K562 (cell line): ENCODE measurements around the gene METRN. TPM values are rescaled to one million over a fixed set of nuclear protein-coding genes. Genes with fewer than 3 reads are reported as not detected.

Experiments
- ATAC-seq: fragments of 200-7000 bp; cut with Tn5 transposase; 3 replicates; pipeline ENCODE4 v1.9.1; 2020; ENCODE audit warnings: moderate library complexity
- BruUV-seq: library from RNA; stranded (reverse); fragments of 400-500 nt; replicated peaks from 2 replicates; lab custom pipeline; 2021; lab: Mats Ljungman, UMichigan
- CTCF ChIA-PET: fragments of 300-600 bp; formaldehyde crosslinking; extraction: SDS; loops from one replicate; lab custom pipeline; 2021; ENCODE audit warnings: low intra/inter-chr PET ratio; lab: Yijun Ruan, JAX
- POLR2A ChIA-PET: fragments of 300-600, 350-650 bp; sonication (Branson Sonifier 250); formaldehyde crosslinking; extraction: SDS; loops from one replicate; lab custom pipeline; 2021; ENCODE audit warnings: antibody characterized with exemption, inconsistent platforms; lab: Yijun Ruan, JAX
- DNase-seq, 4 experiments: peaks; one replicate each; pipeline versions ENCODE4 v3.0.0 to v3.0.0-alpha.2; 2011 to 2018; ENCODE audit warnings: low spot score in 3 of 4, mixed read lengths in 3 of 4; ENCODE audit errors: extremely low read depth in 1 of 4
- FAIRE-seq: peaks from 2 replicates; lab custom pipeline; 2011; peaks lifted over from hg19 to GRCh38; lab: Jason Lieb, UNC
- H2AFZ ChIP-seq: 2 replicates; pipeline ENCODE4 v1.6.0; 2011; ENCODE audit warnings: low read depth, low read length, control low read depth, inconsistent platforms
- H3K27ac ChIP-seq: fragments of 200-600 bp; 3 replicates; pipeline ENCODE4 v1.8.0; 2011; ENCODE audit warnings: low read depth, mild to moderate bottlenecking, control low read depth, inconsistent platforms, low read length, moderate library complexity, mixed read lengths; ENCODE audit errors: extremely low read depth
- H3K27me3 ChIP-seq, 2 experiments: fragments of 300-600 bp in 1 of 2; 2 replicates in 1 of 2; 3 replicates in 1 of 2; pipeline versions ENCODE4 v1.6.0 to v1.8.0; 2011; ENCODE audit warnings: inconsistent platforms in 2 of 2, low read length in 2 of 2, mild to moderate bottlenecking in 1 of 2, mixed read lengths in 1 of 2, moderate library complexity in 1 of 2; ENCODE audit not compliant: control insufficient read depth in 2 of 2, insufficient read depth in 2 of 2
- H3K36me3 ChIP-seq: fragments of 300-600 bp; 3 replicates; pipeline ENCODE4 v1.8.0; 2011; ENCODE audit warnings: mild to moderate bottlenecking, low read length, inconsistent platforms; ENCODE audit not compliant: control insufficient read depth, insufficient read depth
- H3K4me1 ChIP-seq, 2 experiments: fragments of 200-600 bp in 1 of 2; replicated peaks in 1 of 2; 2 replicates in 1 of 2; 3 replicates in 1 of 2; pipeline versions ENCODE4 v1.5.1 to v1.8.0; 2011; ENCODE audit warnings: inconsistent platforms in 2 of 2, low read length in 2 of 2, mild to moderate bottlenecking in 1 of 2, mixed read lengths in 1 of 2, moderate library complexity in 1 of 2; ENCODE audit not compliant: control insufficient read depth in 2 of 2, insufficient read depth in 2 of 2
- H3K4me2 ChIP-seq: 2 replicates; pipeline ENCODE4 v1.6.1; 2011; ENCODE audit warnings: low read length, control low read depth, inconsistent platforms, mixed read lengths; ENCODE audit not compliant: insufficient read depth
- H3K4me3 ChIP-seq: fragments of 200-600 bp; sonication (generic), shearing (Covaris generic); 2 replicates; pipeline ENCODE4 v1.5.1; 2016; ENCODE audit warnings: control low read depth, inconsistent platforms
- H3K79me2 ChIP-seq: fragments of 200-600 bp; 3 replicates; pipeline ENCODE4 v1.8.0; 2011; ENCODE audit warnings: low read length, inconsistent platforms; ENCODE audit not compliant: control insufficient read depth, insufficient read depth
- H3K9ac ChIP-seq, 2 experiments: 2 replicates each; pipeline versions ENCODE4 v1.6.0 to v1.6.1; 2011; ENCODE audit warnings: low read depth in 2 of 2, low read length in 2 of 2, control low read depth in 1 of 2, inconsistent platforms in 1 of 2, mild to moderate bottlenecking in 1 of 2, mixed read lengths in 1 of 2; ENCODE audit not compliant: insufficient read depth in 1 of 2
- H3K9me1 ChIP-seq: one replicate; pipeline ENCODE4 v1.6.0; 2011; ENCODE audit warnings: inconsistent platforms, mild to moderate bottlenecking, low read length, moderate library complexity; ENCODE audit not compliant: control insufficient read depth, insufficient read depth
- H3K9me3 ChIP-seq: replicated peaks from 2 replicates; pipeline ENCODE4 v1.5.1; 2011; ENCODE audit warnings: low read depth, low read length, inconsistent platforms; ENCODE audit not compliant: control insufficient read depth, insufficient read depth
- H4K20me1 ChIP-seq: replicated peaks from 2 replicates; pipeline ENCODE4 v1.6.1; 2011; ENCODE audit warnings: low read length, inconsistent platforms, mixed read lengths; ENCODE audit not compliant: control insufficient read depth, insufficient read depth
- BCL6 ChIP-seq: fragments of 250-450 bp; sonication (Bioruptor Pico); IDR thresholded peaks from 2 replicates; pipeline ENCODE4 v1.4.0; 2020
- CEBPB ChIP-seq: fragments of 450-650 bp; IDR thresholded peaks from 2 replicates; pipeline ENCODE4 v1.6.1; 2016; ENCODE audit warnings: missing genetic modification characterization, missing compliant biosample characterization
- CHCHD3 ChIP-seq: fragments of 250-450 bp; sonication (Bioruptor Pico); IDR thresholded peaks from 2 replicates; pipeline ENCODE4 v2.1.2; 2022; ENCODE audit warnings: mild to moderate bottlenecking
- CSDE1 ChIP-seq, 2 experiments: fragments of 450-650 bp; IDR thresholded peaks; 2 replicates each; pipeline ENCODE4 v1.6.1; 2016; ENCODE audit warnings: mild to moderate bottlenecking in 1 of 2
- FOXK1 ChIP-seq: sonication (generic); formaldehyde crosslinking; IDR thresholded peaks from 2 replicates; pipeline ENCODE4 v1.8.0; 2022; ENCODE audit warnings: missing genetic modification reagents, mild to moderate bottlenecking, borderline replicate concordance
- HDAC3 ChIP-seq: fragments of 450-650 bp; IDR thresholded peaks from 2 replicates; pipeline ENCODE4 v1.6.1; 2018; ENCODE audit warnings: borderline replicate concordance, mild to moderate bottlenecking, moderate library complexity; ENCODE audit not compliant: partially characterized antibody
- MAZ ChIP-seq, 2 experiments: fragments of 450-650 bp in 1 of 2; sonication (generic) in 1 of 2; formaldehyde crosslinking; IDR thresholded peaks in 1 of 2; conservative IDR thresholded peaks in 1 of 2; 2 replicates each; pipeline versions ENCODE4 v1.4.0 to v1.5.0; 2020; ENCODE audit warnings: mild to moderate bottlenecking in 1 of 2, missing genetic modification reagents in 1 of 2
- RAD51 ChIP-seq: fragments of 450-650 bp; IDR thresholded peaks from 2 replicates; pipeline ENCODE4 v1.7.1; 2016; ENCODE audit warnings: low read depth, mild to moderate bottlenecking, borderline replicate concordance
- SMAD2 ChIP-seq: fragments of 150-350 bp; IDR thresholded peaks from 2 replicates; pipeline ENCODE4 v1.6.1; 2014; ENCODE audit warnings: low read depth, mild to moderate bottlenecking, low read length
- TOE1 ChIP-seq, 2 experiments: fragments of 450-650 bp in 1 of 2; sonication (generic) in 1 of 2; formaldehyde crosslinking in 1 of 2; IDR thresholded peaks; 2 replicates each; pipeline versions ENCODE4 v1.7.1 to v1.8.0; 2016 to 2022; ENCODE audit warnings: borderline replicate concordance in 2 of 2, mild to moderate bottlenecking in 2 of 2, antibody characterized with exemption in 1 of 2, inconsistent platforms in 1 of 2, low read depth in 1 of 2, missing genetic modification reagents in 1 of 2, moderate library complexity in 1 of 2
- ZBTB7A ChIP-seq: IDR thresholded peaks from 2 replicates; pipeline ENCODE4 v1.6.1; 2011; ENCODE audit warnings: low read depth, mild to moderate bottlenecking, low read length, moderate library complexity, borderline replicate concordance; ENCODE audit not compliant: control insufficient read depth
- WGBS: fragments of 100-300 bp; shearing (Covaris generic); methylation state at CpG from one replicate; pipeline ENCODE4 v1.1.6; 2016; ENCODE audit warnings: low coverage, mixed read lengths; ENCODE audit not compliant: insufficient coverage; ENCODE audit errors: missing lambda C conversion rate; 5-methylcytosine and 5-hydroxymethylcytosine counted together
- in situ Hi-C: fragments of 300-500 bp; cut with MboI; formaldehyde crosslinking; loops from 4 replicates; pipeline ENCODE4 v1.15.0; 2018; ENCODE audit warnings: inconsistent platforms, mixed read lengths
- intact Hi-C: fragments of 100-400 bp; cut with micrococcal nuclease; formaldehyde crosslinking; loops from 2 replicates; pipeline ENCODE4 v1.14.2; 2022
- polyA plus RNA-seq, 8 experiments: library from polyadenylated mRNA; depleted of rRNA in 4 of 8; stranded (reverse) in 5 of 8; unstranded in 3 of 8; fragments of >200 nt; fragmentation: Nextera tagmentation in 2 of 8; fragmentation: Illumina TruSeq in 1 of 8; extraction: Ambion mirVana in 2 of 8; extraction: Trizol in 1 of 8; gene quantifications; 2 replicates each; pipeline versions ENCODE4 v1.2.1 to v1.2.3, GENCODE V29; 2011 to 2014; ENCODE audit warnings: inconsistent platforms in 1 of 8, missing spikeins in 1 of 8
- total RNA-seq, 7 experiments: library from RNA; depleted of rRNA in 6 of 7; stranded (reverse); fragments of >200 nt in 6 of 7; fragmentation: Illumina TruSeq in 2 of 7; extraction: Trizol in 2 of 7; gene quantifications; 2 replicates each; pipeline versions ENCODE4 v1.2.1 to v1.2.3, GENCODE V29; 2011 to 2021; ENCODE audit warnings: low replicate concordance in 1 of 7
- TF ChIP-seq, protein P1 (sequence below): fragments of 450-650 bp; formaldehyde crosslinking; IDR thresholded peaks from 2 replicates; pipeline ENCODE4 v1.4.0; 2020; ENCODE audit warnings: mild to moderate bottlenecking
- TF ChIP-seq, protein P2 (sequence below): sonication (generic); formaldehyde crosslinking; IDR thresholded peaks from 2 replicates; pipeline ENCODE4 v1.8.0; 2022; ENCODE audit warnings: missing genetic modification reagents, mild to moderate bottlenecking, moderate library complexity, borderline replicate concordance
- TF ChIP-seq, protein P3 (sequence below): fragments of 450-650 bp; formaldehyde crosslinking; IDR thresholded peaks from 2 replicates; pipeline ENCODE4 v1.4.0; 2020; ENCODE audit warnings: mild to moderate bottlenecking, mixed read lengths
- TF ChIP-seq, protein P4 (sequence below), 2 experiments: fragments of 450-650 bp; conservative IDR thresholded peaks; 2 replicates each; pipeline ENCODE4 v1.6.1; 2017; ENCODE audit warnings: mild to moderate bottlenecking in 2 of 2, moderate library complexity in 2 of 2

Gene METRN
- total and polyA plus RNA-seq, 9 of the 15 experiments (the other 6 are each of a cell fraction or from before 2014, with no cell fraction given) = 0.20 to 89.8 (median 15.4) TPM

DNA sequence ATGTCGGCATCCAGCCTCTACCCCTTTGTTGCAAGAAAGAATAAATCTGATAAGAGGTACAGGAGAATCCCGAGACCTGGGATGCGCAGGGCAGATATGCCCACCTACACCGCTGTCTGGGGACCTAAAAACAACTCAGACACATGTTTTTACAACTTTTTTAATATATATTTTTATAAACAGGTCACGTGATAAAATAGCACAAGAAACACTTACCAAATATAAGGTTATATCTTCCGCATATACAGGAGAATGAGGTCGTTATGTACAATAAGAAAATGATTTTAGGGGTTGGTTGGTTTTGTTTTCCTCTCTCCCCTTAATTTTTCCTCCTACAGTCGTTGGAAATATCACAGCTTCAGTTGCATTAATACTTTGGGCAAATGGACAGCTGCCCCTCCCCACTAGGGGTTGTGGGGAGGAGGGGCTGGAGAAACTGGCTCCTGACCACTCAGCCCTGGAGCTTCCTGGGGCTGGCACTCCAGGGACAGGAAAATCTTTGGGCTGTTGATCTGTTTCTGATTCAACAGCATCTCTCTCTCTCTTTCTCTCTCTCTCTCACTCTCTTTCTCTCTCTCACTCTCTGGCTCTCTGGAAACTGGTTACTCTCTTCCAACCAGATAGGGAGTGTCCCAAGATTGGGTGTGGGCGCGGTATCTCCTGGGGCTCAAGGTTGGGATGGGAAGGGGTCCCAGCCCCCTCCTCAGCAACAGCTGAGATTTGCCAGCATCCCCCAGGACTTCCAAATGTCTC lies 22.4 kb upstream of the METRN start:
- in situ Hi-C loops (no loop called here), intact Hi-C loops (no loop called here)
- CTCF ChIA-PET = no interaction called here
- peaks cover 5% of the 10 kb centered on the region for H3K9me1 ChIP-seq
- H3K27ac ChIP-seq = no peak overlapping the region
- H3K4me3 ChIP-seq = no peak overlapping the region
- H3K4me1 ChIP-seq = peaks cover 12 to 77% of the 10 kb centered on the region in 2 experiments
- no peak overlapping the region for H3K4me2 ChIP-seq
- H3K9me3 ChIP-seq = no peaks in the 10 kb centered on the region
- H3K27me3 ChIP-seq = no peaks in the 10 kb centered on the region
- no TSS peak for BruUV-seq
- H3K79me2 ChIP-seq = peaks cover 17% of the 10 kb centered on the region; the same call in 2 of the 3 replicates
- POLR2A ChIA-PET = interaction anchor here (0.9 kb wide), 1 partner anchor 14 kb away, joined by 3 read pairs; no protein-coding TSS in a partner anchor
- DNase-seq (peak in 1 of 4 experiments; percentile 7), FAIRE-seq (peak; percentile 57), ATAC-seq (no peak)
- peaks cover 12% of the 10 kb centered on the region; the same call in 2 of the 3 replicates for H3K36me3 ChIP-seq
- H3K9ac ChIP-seq = no peak overlapping the region
- no peak overlapping the region for H2AFZ ChIP-seq
- WGBS = 42% methylated on average over 9 of the region's 10 CpGs
- H4K20me1 ChIP-seq = no peaks in the 10 kb centered on the region
- no peak for TF ChIP-seq FOXK1 (CRISPR knock-in tag)
- TF ChIP-seq CEBPB (tag) = no peak
- TF ChIP-seq, protein P1, sequence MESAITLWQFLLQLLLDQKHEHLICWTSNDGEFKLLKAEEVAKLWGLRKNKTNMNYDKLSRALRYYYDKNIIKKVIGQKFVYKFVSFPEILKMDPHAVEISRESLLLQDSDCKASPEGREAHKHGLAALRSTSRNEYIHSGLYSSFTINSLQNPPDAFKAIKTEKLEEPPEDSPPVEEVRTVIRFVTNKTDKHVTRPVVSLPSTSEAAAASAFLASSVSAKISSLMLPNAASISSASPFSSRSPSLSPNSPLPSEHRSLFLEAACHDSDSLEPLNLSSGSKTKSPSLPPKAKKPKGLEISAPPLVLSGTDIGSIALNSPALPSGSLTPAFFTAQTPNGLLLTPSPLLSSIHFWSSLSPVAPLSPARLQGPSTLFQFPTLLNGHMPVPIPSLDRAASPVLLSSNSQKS = no peak
- no peak for TF ChIP-seq MAZ (CRISPR knock-in tag; conservative IDR thresholded peaks at IDR 0.05 in 1 of 2, IDR thresholded peaks at IDR 0.05 in 1 of 2)
- TF ChIP-seq, protein P2, sequence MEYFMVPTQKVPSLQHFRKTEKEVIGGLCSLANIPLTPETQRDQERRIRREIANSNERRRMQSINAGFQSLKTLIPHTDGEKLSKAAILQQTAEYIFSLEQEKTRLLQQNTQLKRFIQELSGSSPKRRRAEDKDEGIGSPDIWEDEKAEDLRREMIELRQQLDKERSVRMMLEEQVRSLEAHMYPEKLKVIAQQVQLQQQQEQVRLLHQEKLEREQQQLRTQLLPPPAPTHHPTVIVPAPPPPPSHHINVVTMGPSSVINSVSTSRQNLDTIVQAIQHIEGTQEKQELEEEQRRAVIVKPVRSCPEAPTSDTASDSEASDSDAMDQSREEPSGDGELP (CRISPR knock-in tag) = no peak
- no peak for TF ChIP-seq HDAC3
- no peak for TF ChIP-seq CSDE1 (IDR thresholded peaks at IDR 0.05)
- TF ChIP-seq SMAD2 = no peak
- TF ChIP-seq, protein P3, sequence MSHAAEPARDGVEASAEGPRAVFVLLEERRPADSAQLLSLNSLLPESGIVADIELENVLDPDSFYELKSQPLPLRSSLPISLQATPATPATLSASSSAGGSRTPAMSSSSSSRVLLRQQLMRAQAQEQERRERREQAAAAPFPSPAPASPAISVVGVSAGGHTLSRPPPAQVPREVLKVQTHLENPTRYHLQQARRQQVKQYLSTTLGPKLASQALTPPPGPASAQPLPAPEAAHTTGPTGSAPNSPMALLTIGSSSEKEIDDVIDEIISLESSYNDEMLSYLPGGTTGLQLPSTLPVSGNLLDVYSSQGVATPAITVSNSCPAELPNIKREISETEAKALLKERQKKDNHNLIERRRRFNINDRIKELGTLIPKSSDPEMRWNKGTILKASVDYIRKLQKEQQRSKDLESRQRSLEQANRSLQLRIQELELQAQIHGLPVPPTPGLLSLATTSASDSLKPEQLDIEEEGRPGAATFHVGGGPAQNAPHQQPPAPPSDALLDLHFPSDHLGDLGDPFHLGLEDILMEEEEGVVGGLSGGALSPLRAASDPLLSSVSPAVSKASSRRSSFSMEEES (CRISPR knock-in tag) = peak; percentile 87
- TF ChIP-seq CHCHD3 = no peak
- TF ChIP-seq BCL6 (CRISPR knock-in tag) = no peak
- TF ChIP-seq, protein P4, sequence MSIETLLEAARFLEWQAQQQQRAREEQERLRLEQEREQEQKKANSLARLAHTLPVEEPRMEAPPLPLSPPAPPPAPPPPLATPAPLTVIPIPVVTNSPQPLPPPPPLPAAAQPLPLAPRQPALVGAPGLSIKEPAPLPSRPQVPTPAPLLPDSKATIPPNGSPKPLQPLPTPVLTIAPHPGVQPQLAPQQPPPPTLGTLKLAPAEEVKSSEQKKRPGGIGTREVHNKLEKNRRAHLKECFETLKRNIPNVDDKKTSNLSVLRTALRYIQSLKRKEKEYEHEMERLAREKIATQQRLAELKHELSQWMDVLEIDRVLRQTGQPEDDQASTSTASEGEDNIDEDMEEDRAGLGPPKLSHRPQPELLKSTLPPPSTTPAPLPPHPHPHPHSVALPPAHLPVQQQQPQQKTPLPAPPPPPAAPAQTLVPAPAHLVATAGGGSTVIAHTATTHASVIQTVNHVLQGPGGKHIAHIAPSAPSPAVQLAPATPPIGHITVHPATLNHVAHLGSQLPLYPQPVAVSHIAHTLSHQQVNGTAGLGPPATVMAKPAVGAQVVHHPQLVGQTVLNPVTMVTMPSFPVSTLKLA (conservative IDR thresholded peaks at IDR 0.05) = no peak
- TF ChIP-seq ZBTB7A = peak; percentile 45; the same call in 1 of the 2 replicates
- TF ChIP-seq TOE1 (IDR thresholded peaks at IDR 0.05; ENCODE audit: borderline replicate concordance) = peak; percentile 30; the same call in 1 of the 2 replicates
- no peak for TF ChIP-seq TOE1 (CRISPR knock-in tag; IDR thresholded peaks at IDR 0.05; ENCODE audit: borderline replicate concordance, low read depth)
- peak; percentile 68 for TF ChIP-seq RAD51
